OCI-LY1 (cell line): ENCODE data around the gene PHYHIPL.
"Not testable (repeated sequence)": the region's sequence is repeated elsewhere in the genome, so short reads cannot be mapped to it uniquely, and the experiment has no call there.

ENCODE experiments used
- H2AFZ ChIP-seq: fragments of 200-600 bp; sonication (generic), shearing (Covaris generic); 2 replicates; pipeline ENCODE4 v1.6.0; 2014; ENCODE audit warnings: antibody characterized with exemption, mild to moderate bottlenecking, low read length
- H3F3A ChIP-seq: fragments of 200-600 bp; sonication (generic), shearing (Covaris generic); 2 replicates; pipeline ENCODE4 v1.6.0; 2014; ENCODE audit warnings: mild to moderate bottlenecking, antibody characterized with exemption, low read length, moderate library complexity; ENCODE audit not compliant: insufficient read depth
- H3K27ac ChIP-seq: fragments of 200-600 bp; sonication (generic); 2 replicates; pipeline ENCODE4 v1.5.1; 2014; ENCODE audit warnings: low read length, mixed run types, mild to moderate bottlenecking, low read depth; ENCODE audit not compliant: poor library complexity, severe bottlenecking
- H3K27me3 ChIP-seq: fragments of 200-600 bp; sonication (generic); 2 replicates; pipeline ENCODE4 v1.6.0; 2014; ENCODE audit warnings: antibody characterized with exemption, mild to moderate bottlenecking, low read length, moderate library complexity; ENCODE audit not compliant: insufficient read depth
- H3K36me3 ChIP-seq: fragments of 200-600 bp; sonication (generic); 2 replicates; pipeline ENCODE4 v1.6.1; 2014; ENCODE audit warnings: mild to moderate bottlenecking, antibody characterized with exemption, low read length, moderate library complexity, mixed read lengths; ENCODE audit not compliant: insufficient read depth
- H3K4me1 ChIP-seq: fragments of 200-600 bp; sonication (generic); 2 replicates; pipeline ENCODE4 v1.5.1; 2014; ENCODE audit warnings: mild to moderate bottlenecking, low read length, moderate library complexity; ENCODE audit not compliant: insufficient read depth, severe bottlenecking
- H3K4me2 ChIP-seq: fragments of 200-600 bp; sonication (generic), shearing (Covaris generic); 2 replicates; pipeline ENCODE4 v1.6.1; 2014; ENCODE audit warnings: low read length
- H3K4me3 ChIP-seq: fragments of 200-600 bp; sonication (generic); 2 replicates; pipeline ENCODE4 v1.5.1; 2014; ENCODE audit warnings: low read length, low read depth, mild to moderate bottlenecking, mixed read lengths; ENCODE audit not compliant: poor library complexity, severe bottlenecking
- H3K79me2 ChIP-seq: fragments of 200-600 bp; shearing (Covaris generic); 2 replicates; pipeline ENCODE4 v1.6.1; 2016; ENCODE audit warnings: mixed run types, low read length, mixed read lengths; ENCODE audit not compliant: insufficient read depth
- H3K9ac ChIP-seq: fragments of 200-600 bp; sonication (generic), shearing (Covaris generic); 2 replicates; pipeline ENCODE4 v1.6.1; 2014; ENCODE audit warnings: mild to moderate bottlenecking, low read length, mixed read lengths
- H3K9me2 ChIP-seq: fragments of 200-600 bp; sonication (generic), shearing (Covaris generic); 2 replicates; pipeline ENCODE4 v1.6.1; 2014; ENCODE audit warnings: low read depth, mild to moderate bottlenecking, low read length, mixed read lengths
- H3K9me3 ChIP-seq: fragments of 200-600 bp; shearing (Covaris generic); 2 replicates; pipeline ENCODE4 v1.6.1; 2014; ENCODE audit warnings: low read length, mixed read lengths
- H4K20me1 ChIP-seq: fragments of 200-600 bp; sonication (generic), shearing (Covaris generic); 2 replicates; pipeline ENCODE4 v1.6.0; 2016; ENCODE audit warnings: mild to moderate bottlenecking, low read length; ENCODE audit not compliant: insufficient read depth
- EZH2 ChIP-seq: fragments of 200-600 bp; sonication (generic), shearing (Covaris generic); IDR thresholded peaks from 2 replicates; pipeline ENCODE4 v1.8.0; 2017; ENCODE audit warnings: borderline replicate concordance, mixed run types, mild to moderate bottlenecking, antibody characterized with exemption, low read length, moderate library complexity, mixed read lengths
- TF ChIP-seq, protein P1 (sequence below): fragments of 200-600 bp; sonication (generic), shearing (Covaris generic); IDR thresholded peaks from 2 replicates; pipeline ENCODE4 v1.5.1; 2017; ENCODE audit warnings: mild to moderate bottlenecking, antibody characterized with exemption, low read length, moderate library complexity, mixed read lengths

PHYHIPL gene

DNA sequence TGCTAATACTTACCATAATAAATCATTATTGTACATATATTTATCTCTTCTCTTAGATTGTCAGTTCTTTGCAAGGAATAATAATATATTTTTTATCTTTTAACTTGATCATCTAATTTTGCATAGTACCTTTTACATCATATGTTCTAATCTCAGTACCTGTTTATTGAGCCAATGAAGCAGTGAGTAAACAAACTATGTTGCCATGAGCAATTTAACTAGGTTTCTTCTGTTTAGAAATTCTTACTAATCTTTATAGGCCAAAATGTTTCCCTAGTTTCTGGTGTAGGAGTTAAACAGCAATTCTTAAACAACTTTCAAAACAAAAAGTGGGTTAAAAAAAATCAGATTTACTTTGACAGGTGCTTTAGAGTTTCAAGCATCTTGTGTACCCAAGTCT, 61.3 kb downstream of the PHYHIPL start:
- Histone ChIP-seq H3K4me1 (no peaks in the 10 kb centered on the region), H3K27me3 (no peaks in the 10 kb centered on the region), H3K4me2 (no peak overlapping the region), H3K9me2 (no peaks in the 10 kb centered on the region), H4K20me1 (no peaks in the 10 kb centered on the region), H3K9me3 (no peaks in the 10 kb centered on the region), H2AFZ (no peak overlapping the region), H3K36me3 (no peaks in the 10 kb centered on the region), H3F3A (no peaks in the 10 kb centered on the region), H3K27ac (no peak overlapping the region), H3K79me2 (no peaks in the 10 kb centered on the region), H3K4me3 (no peak overlapping the region), H3K9ac (no peak overlapping the region)
- TF ChIP-seq, protein P1, sequence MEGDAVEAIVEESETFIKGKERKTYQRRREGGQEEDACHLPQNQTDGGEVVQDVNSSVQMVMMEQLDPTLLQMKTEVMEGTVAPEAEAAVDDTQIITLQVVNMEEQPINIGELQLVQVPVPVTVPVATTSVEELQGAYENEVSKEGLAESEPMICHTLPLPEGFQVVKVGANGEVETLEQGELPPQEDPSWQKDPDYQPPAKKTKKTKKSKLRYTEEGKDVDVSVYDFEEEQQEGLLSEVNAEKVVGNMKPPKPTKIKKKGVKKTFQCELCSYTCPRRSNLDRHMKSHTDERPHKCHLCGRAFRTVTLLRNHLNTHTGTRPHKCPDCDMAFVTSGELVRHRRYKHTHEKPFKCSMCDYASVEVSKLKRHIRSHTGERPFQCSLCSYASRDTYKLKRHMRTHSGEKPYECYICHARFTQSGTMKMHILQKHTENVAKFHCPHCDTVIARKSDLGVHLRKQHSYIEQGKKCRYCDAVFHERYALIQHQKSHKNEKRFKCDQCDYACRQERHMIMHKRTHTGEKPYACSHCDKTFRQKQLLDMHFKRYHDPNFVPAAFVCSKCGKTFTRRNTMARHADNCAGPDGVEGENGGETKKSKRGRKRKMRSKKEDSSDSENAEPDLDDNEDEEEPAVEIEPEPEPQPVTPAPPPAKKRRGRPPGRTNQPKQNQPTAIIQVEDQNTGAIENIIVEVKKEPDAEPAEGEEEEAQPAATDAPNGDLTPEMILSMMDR = no peak
- no peak for TF ChIP-seq EZH2

DNA sequence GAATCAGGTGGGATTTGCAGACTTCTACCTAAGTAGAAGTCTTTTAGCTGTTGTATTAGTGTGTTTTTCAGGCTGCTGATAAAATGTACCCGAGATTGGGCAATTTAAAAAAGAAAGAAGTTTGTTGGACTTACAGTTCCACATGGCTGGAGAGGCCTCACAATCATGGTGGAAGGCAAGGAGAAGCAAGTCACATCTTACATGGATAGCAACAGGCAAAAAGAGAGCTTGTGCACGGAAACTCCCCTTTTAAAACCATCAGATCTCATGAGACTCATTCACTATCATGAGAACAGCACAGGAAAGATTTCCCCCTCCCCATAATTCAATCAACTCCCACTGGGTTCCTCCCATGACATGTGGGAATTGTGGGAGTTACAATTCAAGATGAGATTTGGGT, 62.7 kb downstream of the PHYHIPL start:
- not testable (repeated sequence) for H4K20me1 ChIP-seq, H2AFZ ChIP-seq, H3K9me2 ChIP-seq, H3K79me2 ChIP-seq, H3K27me3 ChIP-seq, H3K4me2 ChIP-seq, H3K36me3 ChIP-seq, H3K4me3 ChIP-seq, H3K27ac ChIP-seq, H3K9ac ChIP-seq, H3K9me3 ChIP-seq, H3F3A ChIP-seq, H3K4me1 ChIP-seq

DNA sequence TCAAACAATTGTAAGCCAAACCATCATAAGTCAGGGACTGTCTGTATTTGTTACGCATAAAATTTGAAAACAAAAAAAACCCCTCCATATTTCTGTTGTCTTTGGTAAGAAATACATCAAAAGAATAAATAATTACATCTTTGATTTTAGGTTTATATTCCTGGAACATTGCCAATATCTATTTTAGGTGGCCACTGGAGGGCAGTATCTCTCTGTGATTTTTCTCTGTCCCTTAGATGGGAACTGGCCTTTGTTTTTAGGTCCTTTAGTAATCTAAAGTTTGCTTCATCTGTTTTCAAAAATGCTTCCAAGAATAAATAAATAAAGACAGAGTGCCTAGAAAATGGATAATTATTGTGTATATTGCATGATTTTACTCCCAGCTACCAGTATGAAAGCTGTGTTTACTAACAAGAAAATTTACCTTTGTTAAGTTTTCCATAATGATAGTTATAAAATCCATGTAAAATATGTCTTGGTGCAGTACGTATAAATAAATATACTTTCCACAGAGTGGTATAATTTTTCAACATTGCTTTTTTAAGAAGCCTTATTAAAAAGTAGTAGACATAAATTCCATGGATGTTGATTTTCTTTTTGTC, 64.2 kb downstream of the PHYHIPL start:
- Histone ChIP-seq H3K4me3 (no peak overlapping the region), H3K27me3 (no peaks in the 10 kb centered on the region), H3K36me3 (no peaks in the 10 kb centered on the region), H3K27ac (no peak overlapping the region), H3K9me2 (no peaks in the 10 kb centered on the region), H4K20me1 (no peaks in the 10 kb centered on the region), H3K9ac (no peak overlapping the region), H3K9me3 (no peaks in the 10 kb centered on the region), H2AFZ (no peak overlapping the region), H3K79me2 (no peaks in the 10 kb centered on the region), H3K4me2 (no peak overlapping the region), H3F3A (no peaks in the 10 kb centered on the region), H3K4me1 (no peaks in the 10 kb centered on the region)
- TF ChIP-seq EZH2 = no peak
- TF ChIP-seq, protein P1 = peak; percentile 67

DNA sequence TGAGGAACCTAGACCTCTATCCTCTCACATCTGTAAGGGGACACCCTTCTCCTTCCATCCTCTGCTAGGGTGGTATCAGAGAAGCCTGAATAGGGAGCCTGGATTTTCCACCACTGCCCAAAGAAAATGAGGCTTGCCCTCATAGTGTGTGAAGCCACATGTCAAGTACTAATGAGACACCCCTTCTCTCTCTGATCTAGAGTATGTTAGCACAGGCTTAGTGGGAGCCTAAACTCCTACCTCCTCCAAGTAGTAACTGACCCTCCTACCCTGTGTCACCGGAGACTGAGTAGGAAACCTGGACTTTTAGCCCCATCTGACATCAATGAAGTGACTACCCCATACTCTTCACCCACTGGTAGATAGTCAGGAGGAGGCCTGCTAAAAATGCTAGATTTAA, 65.6 kb downstream of the PHYHIPL start:
- Histone ChIP-seq H3K27me3 (no peaks in the 10 kb centered on the region), H3K9ac (no peak overlapping the region), H4K20me1 (no peaks in the 10 kb centered on the region), H3F3A (no peaks in the 10 kb centered on the region), H3K27ac (no peak overlapping the region), H3K9me2 (no peaks in the 10 kb centered on the region), H3K9me3 (no peaks in the 10 kb centered on the region), H3K4me2 (no peak overlapping the region), H3K36me3 (no peaks in the 10 kb centered on the region), H3K79me2 (no peaks in the 10 kb centered on the region), H3K4me3 (no peak overlapping the region), H2AFZ (no peak overlapping the region), H3K4me1 (no peaks in the 10 kb centered on the region)
- TF ChIP-seq, protein P1 = no peak
- no peak for TF ChIP-seq EZH2
